Stimulated activated CD8-positive, alpha-beta memory T cell treated with anti-CD3 and anti-CD28 coated beads, Interleukin-12 subunit alpha, Interleukin-12 subunit beta, amount 100 ng/mL, for 24 hours (primary cell): ENCODE results near the gene PIK3IP1.
A peak's percentile ranks its signal among the peaks of the same experiment; 100 is the strongest.
"Not testable (repeated sequence)": the region's sequence is repeated elsewhere in the genome, so short reads cannot be mapped to it uniquely, and the experiment has no call there.

Experiments
- DNase-seq: peaks from one replicate; pipeline ENCODE4 v3.0.0-alpha.2; 2020; ENCODE audit errors: extremely low read depth

Gene PIK3IP1

GRCh38 chr22:31292236-31292989 lies at the start of gene PIK3IP1:
PIK3IP1 (minus strand) TSS chr22:31292488; CDS start chr22:31292344, 144 bp downstream.
- DNase-seq = peak; percentile 49

GRCh38 chr22:31341386-31342088 lies 49.2 kb upstream of the PIK3IP1 start:
- no peak for DNase-seq

- no peak for DNase-seq
These were observed 48.5 kb upstream of the PIK3IP1 start for GRCh38 chr22:31340765-31341247.

GRCh38 chr22:31340360-31340759 lies 48.1 kb upstream of the PIK3IP1 start:
- no peak for DNase-seq

- no peak for DNase-seq
These were observed 47.0 kb upstream of the PIK3IP1 start for GRCh38 chr22:31339148-31339832.

GRCh38 chr22:31337178-31337577 lies 44.9 kb upstream of the PIK3IP1 start:
- no peak for DNase-seq

- no peak for DNase-seq
These were observed 42.0 kb upstream of the PIK3IP1 start for GRCh38 chr22:31334329-31334728.

GRCh38 chr22:31333641-31334040 lies 41.4 kb upstream of the PIK3IP1 start:
- no peak for DNase-seq

- no peak for DNase-seq
These were observed 40.6 kb upstream of the PIK3IP1 start for GRCh38 chr22:31332886-31333285.

- no peak for DNase-seq
These were observed 39.7 kb upstream of the PIK3IP1 start for GRCh38 chr22:31332010-31332409.

GRCh38 chr22:31329453-31330215 lies 37.3 kb upstream of the PIK3IP1 start:
- no peak for DNase-seq

GRCh38 chr22:31329029-31329428 lies 36.7 kb upstream of the PIK3IP1 start:
- DNase-seq = no peak

GRCh38 chr22:31328544-31328960 lies 36.3 kb upstream of the PIK3IP1 start:
- no peak for DNase-seq

- DNase-seq = no peak
These were observed 35.7 kb upstream of the PIK3IP1 start for GRCh38 chr22:31327806-31328543.

GRCh38 chr22:31326877-31327276 lies 34.6 kb upstream of the PIK3IP1 start:
- DNase-seq = no peak

- no peak for DNase-seq
These were observed 31.6 kb upstream of the PIK3IP1 start for GRCh38 chr22:31323578-31324550.

GRCh38 chr22:31321421-31321820 lies 29.1 kb upstream of the PIK3IP1 start:
- DNase-seq = no peak

- not testable (repeated sequence) for DNase-seq
These were observed 21.9 kb upstream of the PIK3IP1 start for GRCh38 chr22:31314220-31314619.

GRCh38 chr22:31313366-31314147 lies 21.3 kb upstream of the PIK3IP1 start:
- no peak for DNase-seq
